HL-60 (cell line): ENCODE results near the gene TAB3.

ENCODE experiments used
- DNase-seq, 2 experiments: peaks; one replicate each; pipeline ENCODE4 v3.0.0-alpha.2; 2010 to 2020; ENCODE audit warnings: low read depth in 1 of 2, low spot score in 1 of 2
- H3K27ac ChIP-seq: fragments of 250-450 bp; sonication (Bioruptor Pico); replicated peaks from 2 replicates; pipeline ENCODE4 v1.5.1; 2020; ENCODE audit warnings: mild to moderate bottlenecking, moderate library complexity
- H3K27me3 ChIP-seq: fragments of 250-450 bp; sonication (Bioruptor Pico); 2 replicates; pipeline ENCODE4 v1.5.1; 2021; ENCODE audit warnings: mild to moderate bottlenecking, moderate library complexity; ENCODE audit not compliant: insufficient read depth, poor library complexity, severe bottlenecking
- H3K4me3 ChIP-seq: replicated peaks from 2 replicates; pipeline ENCODE4 v1.5.1; 2011; ENCODE audit warnings: mild to moderate bottlenecking, control low read depth, low read length; ENCODE audit not compliant: insufficient read depth
- CTCF ChIP-seq: IDR thresholded peaks from one replicate; pipeline ENCODE4 v1.5.1; 2011; ENCODE audit warnings: low read length, control low read depth, inconsistent platforms; ENCODE audit not compliant: insufficient read depth
- GABPA ChIP-seq: IDR thresholded peaks from 2 replicates; pipeline ENCODE4 v1.6.1; 2012; ENCODE audit warnings: low read depth
- POLR2AphosphoS5 ChIP-seq: IDR thresholded peaks from 2 replicates; pipeline ENCODE4 v1.6.1; 2012; ENCODE audit warnings: low read depth
- REST ChIP-seq: IDR thresholded peaks from 2 replicates; pipeline ENCODE4 v1.6.1; 2012; ENCODE audit warnings: low read depth; ENCODE audit not compliant: insufficient replicate concordance
- SPI1 ChIP-seq: IDR thresholded peaks from 2 replicates; pipeline ENCODE4 v1.6.1; 2012; ENCODE audit warnings: low read depth, mild to moderate bottlenecking, borderline replicate concordance

Gene TAB3

DNA sequence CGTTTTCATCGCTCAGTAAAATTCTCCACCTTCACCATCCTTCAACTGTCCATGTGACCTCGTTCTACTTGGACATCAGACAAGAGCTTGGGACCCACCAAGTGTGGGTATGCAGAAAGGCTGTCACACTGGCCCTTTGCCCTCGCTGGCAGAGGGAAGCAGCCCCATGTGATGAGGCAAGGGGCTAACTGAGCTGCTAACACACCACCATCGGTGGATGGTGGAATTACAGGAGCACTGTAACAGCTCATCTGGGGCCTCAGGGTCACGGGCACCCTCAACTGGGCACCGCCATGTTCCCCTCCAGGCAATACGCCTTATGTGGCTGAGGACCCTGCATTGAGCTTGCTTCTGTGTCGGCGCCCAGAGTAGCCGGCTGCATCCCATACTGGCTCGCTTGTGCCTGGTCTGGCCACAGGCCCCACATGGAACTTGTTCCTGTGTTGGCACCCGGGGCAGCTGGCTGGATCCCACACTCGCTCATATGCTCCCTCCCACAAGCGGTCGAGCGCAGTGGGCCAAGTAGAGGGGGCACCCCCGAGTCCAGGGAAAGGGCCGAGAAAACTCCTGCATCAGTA, 109.5 kb downstream of the TAB3 start:
- Histone ChIP-seq H3K4me3 (no peak overlapping the region), H3K27ac (no peak overlapping the region), H3K27me3 (peaks cover 2% of the 10 kb centered on the region)
- TF ChIP-seq CTCF (no peak), SPI1 (no peak), POLR2AphosphoS5 (no peak), REST (no peak), GABPA (no peak)
- DNase-seq: no peak

DNA sequence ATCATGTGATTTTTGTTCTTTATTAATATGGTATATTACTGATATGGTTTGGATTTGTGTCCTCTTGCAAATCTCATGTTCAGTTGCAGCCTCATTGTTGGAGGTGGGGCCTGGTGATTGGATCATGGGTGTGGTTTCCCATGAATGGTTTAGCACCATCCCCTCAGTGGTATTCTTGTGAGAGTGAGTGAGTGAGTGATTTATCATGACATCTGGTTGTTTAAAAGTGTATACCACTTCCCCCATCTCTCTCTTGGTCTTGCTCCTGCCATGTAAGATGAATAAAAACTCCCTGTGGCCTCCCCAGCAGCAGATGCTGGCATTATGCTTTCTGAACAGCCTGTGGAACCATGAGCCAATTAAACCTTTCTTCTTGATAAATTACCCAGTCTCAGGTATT, 111.5 kb downstream of the TAB3 start:
- no peak overlapping the region for H3K4me3 ChIP-seq
- DNase-seq: no peak
- H3K27me3 ChIP-seq: peaks cover 2% of the 10 kb centered on the region
- no peak for TF ChIP-seq SPI1
- no peak for TF ChIP-seq GABPA
- no peak overlapping the region for H3K27ac ChIP-seq
